CD4-positive, alpha-beta T cell treated with Interleukin-15 for 1 hour (primary cell): ENCODE data around the gene GGTA1.
"Not testable (repeated sequence)": the region's sequence is repeated elsewhere in the genome, so short reads cannot be mapped to it uniquely, and the experiment has no call there.

Experiments used
- DNase-seq: peaks from one replicate; pipeline ENCODE4 v3.0.0-alpha.2; 2020

GGTA1 gene

GRCh38 chr9:121499427-121500164 lies at the start of gene GGTA1:
Gene GGTA1 (minus strand): TSS chr9:121499844. CDS start chr9:121467922, 31,922 bp downstream.
- DNase-seq, result no peak

DNA sequence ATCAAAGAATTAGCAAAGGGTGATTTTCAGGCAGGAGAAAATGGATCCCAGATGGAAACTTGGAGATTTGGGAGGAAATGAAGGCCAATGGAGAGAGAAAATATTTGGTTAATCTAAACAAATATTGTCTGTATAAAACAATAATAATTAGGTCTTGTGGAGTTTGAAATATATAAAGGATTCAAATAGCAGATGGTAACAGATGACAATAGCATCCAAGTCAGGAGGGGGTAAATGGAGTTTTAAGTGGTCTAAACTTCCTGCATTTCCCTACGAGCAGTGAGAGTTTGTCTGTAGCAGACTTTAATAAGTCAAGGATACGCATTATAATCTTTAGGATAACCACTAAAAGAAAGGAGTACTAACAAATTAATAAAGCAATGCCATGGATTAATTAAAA lies 49.0 kb upstream of the GGTA1 start:
- no peak for DNase-seq

DNA sequence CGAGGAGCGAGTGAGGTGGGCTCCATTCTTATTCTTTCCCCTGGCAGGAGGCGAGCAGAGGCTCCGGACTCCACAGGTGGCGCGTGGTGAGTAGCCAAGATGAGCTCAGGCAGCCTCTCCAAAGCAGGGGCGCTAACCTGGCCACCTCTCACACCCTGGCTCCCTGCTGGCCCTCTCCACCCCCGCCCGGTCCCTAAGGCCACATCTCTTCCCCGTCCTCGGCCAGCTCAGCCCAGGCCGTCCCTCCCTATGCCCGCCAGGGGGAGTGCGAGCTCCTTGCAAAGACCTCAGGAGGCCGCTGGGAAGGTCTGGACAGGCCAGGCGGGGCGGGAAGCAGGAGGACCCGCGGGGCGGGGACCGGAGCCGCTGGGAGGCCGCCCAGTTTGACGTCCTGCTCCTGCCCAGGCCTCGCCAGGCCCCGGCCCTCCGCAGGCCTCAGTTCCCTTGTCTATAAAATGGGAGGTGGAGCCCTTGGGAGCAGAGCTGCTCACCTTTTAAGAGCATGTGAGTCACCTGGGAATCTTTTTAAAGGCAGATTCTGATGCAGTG lies 46.3 kb upstream of the GGTA1 start:
- DNase-seq, result peak; percentile 72

DNA sequence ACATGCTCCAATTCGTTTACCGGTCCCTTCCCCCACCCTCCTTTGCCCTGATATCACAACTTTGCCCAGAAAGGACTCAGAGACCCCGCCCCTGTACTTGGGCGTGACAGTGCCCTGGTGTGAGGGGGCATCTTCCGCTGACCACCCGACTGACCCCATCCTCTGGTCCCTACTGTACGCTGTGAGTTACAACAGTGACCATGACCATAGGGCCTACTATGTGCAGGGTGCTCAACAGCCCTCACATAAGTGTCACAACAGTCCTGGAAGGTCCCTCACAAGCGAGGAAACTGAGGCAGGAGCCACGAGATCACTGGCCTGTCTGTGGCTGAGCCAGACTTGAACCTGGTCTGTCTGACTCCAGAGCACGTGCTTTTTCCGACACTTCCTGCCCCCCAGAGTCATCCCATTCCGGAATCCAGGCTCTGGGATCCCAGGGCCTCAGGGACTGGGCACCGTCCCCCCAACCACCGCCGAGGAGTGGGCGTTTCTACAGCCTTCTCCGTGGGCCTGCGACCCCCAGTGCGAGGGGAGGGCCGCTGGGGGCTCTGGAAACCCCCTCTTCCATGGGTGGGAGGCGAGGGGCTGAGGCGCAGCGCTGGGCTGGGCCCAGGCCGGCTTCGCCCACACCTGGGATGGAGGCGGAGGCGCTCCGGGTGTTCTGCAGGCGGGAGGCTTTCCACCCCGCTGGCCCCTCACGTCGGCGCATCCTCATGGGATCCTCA lies 45.7 kb upstream of the GGTA1 start:
- no peak for DNase-seq

DNA sequence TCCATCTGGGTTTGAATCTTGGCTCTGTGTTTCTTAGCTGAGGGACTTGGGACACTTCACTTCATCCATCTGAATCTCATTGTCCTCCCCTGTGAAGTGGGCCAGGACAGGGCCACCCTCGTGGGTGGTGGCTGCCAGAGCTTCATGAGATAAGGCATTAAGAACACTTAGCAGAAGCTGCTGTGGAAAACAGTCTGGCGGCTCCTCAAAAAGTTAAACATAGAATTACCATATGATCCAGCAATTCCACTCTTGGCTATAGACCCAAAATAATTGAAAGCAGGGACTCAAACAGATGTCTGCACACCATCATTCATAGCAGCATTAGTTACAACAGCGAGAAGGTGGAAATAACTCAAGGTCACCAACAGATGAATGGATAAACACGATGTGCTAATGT lies 42.4 kb upstream of the GGTA1 start:
- no peak for DNase-seq

DNA sequence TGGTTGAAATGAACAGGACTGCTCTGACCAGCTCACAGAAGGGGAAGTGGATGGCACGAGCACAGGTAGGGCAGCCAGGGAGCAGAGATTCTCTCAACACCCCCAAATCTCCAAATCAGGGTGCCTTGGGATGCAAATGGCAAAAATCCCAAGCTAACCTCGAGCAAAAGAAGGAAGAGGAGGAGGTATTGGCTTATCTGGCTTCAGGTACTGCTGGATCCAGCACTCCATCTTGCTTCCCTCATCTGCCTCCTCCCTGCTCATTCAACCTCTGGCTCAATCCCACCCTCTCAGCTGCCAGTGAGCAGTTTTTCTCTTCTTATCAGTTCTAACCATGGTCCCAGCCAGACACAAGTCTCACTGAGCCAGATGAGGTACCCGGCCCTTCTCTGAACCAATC lies 41.6 kb upstream of the GGTA1 start:
- no peak for DNase-seq

GRCh38 chr9:121538221-121538620 lies 38.6 kb upstream of the GGTA1 start:
- no peak for DNase-seq

GRCh38 chr9:121537283-121537682 lies 37.6 kb upstream of the GGTA1 start:
- no peak for DNase-seq

GRCh38 chr9:121532881-121533280 lies 33.2 kb upstream of the GGTA1 start:
- DNase-seq, result no peak

- no peak for DNase-seq
These were observed 29.8 kb upstream of the GGTA1 start for GRCh38 chr9:121529237-121529987.

GRCh38 chr9:121528642-121529041 lies 29.0 kb upstream of the GGTA1 start:
- DNase-seq, result no peak

DNA sequence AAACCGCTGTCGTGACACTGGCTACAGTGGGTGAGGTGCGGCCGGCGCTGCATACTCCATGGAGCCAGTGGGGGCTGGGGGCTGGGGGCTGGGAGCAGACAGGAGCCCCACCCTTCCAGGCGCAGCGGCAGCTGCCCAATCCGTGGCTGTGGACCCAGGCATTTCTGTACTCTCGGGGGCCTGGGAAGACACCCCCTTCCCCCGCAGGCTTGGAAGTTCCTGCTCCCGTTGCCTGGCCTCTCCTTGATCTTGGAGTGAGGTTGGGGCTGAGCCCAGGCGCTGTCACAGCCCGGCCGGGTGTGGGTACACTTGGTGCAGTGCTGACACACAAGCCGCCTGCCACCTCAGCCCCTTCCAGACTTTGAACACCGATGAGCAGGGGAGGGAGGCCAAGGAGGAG lies 27.7 kb upstream of the GGTA1 start:
- DNase-seq, result no peak

DNA sequence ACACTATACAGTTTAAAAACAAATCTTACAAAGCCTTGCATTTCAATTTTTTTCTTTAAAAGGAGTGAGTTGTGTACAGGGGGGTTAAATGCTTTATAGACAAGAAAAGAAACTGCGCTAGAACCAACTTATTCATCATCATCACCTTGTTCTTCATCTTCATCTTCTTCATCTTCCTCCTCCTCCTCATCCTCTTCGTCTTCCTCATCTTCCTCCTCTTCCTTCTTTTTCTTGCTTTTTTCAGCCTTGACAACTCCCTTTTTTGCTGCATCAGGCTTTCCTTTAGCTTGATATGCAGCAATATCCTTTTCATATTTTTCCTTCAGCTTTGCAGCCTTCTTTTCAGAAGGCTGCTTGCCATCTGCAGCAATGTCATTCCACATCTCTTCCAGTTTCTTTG lies 20.0 kb upstream of the GGTA1 start:
- DNase-seq, result not testable (repeated sequence)

GRCh38 chr9:121518634-121519033 lies 19.0 kb upstream of the GGTA1 start:
- DNase-seq, result no peak

DNA sequence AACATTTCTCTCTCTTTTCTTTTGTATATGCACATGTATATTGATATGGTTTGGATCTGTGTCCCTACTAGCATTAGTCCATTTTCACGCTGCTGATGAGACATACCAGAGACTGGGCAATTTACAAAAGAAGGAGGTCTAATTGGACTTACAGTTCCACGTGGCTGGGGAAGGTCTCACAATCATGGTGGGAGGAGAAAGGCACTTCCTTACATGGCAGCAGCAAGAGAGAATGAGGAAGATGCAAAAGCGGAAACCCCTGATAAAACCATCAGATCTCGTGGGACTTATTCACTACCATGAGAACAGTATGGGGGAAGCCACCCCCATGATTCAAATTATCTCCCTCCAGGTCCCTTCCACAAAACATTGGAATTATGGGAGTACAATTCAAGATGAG lies 13.5 kb upstream of the GGTA1 start:
- DNase-seq, result not testable (repeated sequence)

DNA sequence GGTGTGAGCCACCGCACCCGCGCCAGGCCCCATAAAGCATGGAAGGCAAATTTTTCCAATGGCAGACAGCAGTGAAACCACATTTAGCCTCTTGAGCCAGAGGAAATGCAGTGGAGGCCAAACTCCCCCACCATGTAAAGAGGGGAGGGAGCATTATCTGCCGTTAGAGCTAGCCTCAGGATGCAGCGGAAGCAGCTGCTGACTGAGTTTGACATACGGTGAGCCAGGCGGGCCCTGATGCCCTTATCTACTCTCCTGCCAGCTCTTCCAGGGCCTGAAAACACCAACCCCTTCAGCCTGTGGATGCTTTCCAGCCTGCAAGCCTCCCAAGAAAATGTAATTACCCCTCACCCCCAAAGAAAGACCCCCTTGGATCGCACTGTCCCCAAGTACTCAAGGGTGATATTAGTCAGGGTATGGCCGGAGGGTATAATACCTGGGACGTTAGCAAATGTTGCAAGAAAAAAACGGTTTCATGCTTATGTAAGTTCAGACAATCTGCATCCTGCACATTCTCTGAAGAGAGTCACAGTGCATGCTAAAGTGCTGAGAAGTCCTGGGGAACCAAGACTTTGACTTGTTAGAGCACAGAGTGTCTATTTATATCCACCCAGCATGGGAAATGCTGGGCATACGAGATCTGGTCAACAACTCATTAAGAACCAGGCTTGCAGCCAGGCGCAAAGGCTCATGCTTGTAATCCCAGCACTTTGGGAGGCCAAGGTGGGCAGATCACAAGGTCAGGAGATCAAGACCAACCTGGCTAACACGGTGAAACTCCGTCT lies 11.3 kb upstream of the GGTA1 start:
- DNase-seq, result no peak

- no peak for DNase-seq
These were observed 9.5 kb upstream of the GGTA1 start for GRCh38 chr9:121509180-121509579.

DNA sequence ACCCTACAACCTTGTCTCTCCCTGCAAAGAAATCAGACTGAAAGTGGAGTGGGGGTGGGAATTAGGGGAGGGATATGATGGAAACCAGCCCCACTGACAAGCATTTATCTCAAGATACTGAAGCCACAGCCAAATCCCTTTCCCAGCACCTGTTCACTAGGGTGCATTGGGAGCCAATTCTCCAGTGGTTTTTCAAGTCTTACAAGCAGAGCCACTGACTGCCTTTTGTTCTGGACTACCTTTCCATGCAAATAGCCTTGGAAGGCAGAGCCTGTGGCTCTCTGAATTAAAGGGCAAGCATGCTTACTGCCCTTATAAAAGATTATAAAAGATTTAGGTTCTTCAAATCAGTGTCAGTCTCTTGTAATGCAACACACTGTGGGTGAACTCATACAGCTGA lies 8.8 kb upstream of the GGTA1 start:
- DNase-seq, result no peak

DNA sequence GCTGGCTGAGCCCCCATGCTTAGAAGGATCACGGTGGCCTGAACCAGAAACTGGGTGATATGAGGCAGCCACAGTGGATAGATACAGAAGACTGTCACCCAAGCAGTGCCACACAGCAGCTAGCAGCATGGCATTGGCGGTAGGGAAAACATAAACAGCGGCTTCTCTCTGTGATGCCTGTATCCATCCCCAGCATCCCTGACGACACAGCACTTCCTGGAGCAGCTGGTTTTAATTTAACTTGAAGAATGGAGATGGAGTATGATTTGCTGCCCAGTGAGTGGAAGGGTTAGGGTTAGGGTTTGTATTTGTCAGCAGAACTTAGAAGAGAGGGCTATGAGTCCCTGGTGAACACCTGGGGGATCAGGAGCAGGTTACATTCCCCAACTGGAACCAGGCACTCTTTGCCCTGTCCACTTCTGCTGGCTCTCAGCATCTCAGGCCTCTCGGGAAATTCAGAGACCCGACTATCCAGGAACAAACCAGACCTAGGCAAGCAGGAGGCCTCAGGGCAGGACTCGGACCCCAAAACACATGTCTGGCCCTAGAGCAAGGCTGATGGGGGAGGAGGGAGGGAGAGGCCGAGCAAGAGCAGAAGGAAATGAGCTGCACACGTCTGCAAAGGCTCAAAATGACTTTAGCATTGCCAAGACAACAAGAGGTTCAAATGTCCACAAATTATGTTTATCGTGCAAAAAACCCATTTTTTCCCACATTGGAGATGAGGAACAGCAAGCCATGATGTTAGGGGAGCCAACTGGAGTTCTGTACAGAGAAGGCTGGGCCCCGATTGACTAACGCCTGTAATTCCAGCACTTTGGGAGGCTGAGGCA lies 6.5 kb upstream of the GGTA1 start:
- no peak for DNase-seq

DNA sequence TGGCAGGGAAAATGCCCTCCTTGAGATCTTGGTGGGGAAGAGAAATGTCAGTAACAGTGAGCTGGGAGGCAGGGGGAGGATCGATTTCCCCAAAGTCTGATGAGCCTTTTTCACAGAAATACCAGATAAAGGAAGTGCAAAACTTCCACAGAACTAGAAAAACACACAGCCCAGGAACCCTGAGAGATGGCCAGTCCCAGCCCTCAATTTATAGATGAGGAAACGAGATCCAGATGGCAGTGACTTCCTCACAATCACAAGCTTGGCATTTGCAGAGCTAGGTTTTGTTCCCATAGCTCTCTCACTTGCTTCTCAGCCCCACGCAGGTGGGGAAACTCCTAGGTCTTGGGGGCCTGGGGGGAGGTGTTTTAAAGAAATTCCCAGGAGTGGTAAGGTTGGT lies 3.8 kb upstream of the GGTA1 start:
- no peak for DNase-seq

DNA sequence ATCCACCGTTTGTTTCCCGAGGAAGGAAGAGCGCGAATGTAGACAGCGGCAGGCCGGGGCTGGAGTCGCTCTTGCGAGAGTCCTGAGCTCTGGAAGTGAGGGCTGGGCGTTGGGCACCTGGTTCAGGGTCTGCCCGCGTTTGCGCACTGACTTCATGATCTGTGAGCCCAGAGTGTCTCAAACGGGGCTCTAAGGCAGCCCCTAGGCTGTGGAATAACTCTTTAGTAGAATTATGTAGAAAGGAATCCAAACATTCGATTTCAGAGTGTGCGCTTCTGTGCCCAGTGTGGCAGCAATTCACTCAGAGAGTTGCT lies 478 bp upstream of the GGTA1 start:
- DNase-seq, result no peak

GRCh38 chr9:121499177-121499426 lies 542 bp downstream of the GGTA1 start:
- DNase-seq, result no peak
